Adipocyte (in vitro differentiated cells): ENCODE results near the gene RRH.
"Not testable (repeated sequence)": the region's sequence is repeated elsewhere in the genome, so short reads cannot be mapped to it uniquely, and the experiment has no call there.

Experiments
- DNase-seq: peaks from one replicate; pipeline ENCODE4 v3.0.0-alpha.2; 2015; ENCODE audit warnings: low read depth
- H3K27me3 ChIP-seq: replicated peaks from 2 replicates; pipeline ENCODE4 v1.7.0; 2013; ENCODE audit warnings: mild to moderate bottlenecking, low read length, moderate library complexity; ENCODE audit not compliant: control insufficient read depth, insufficient read depth
- H3K36me3 ChIP-seq: 2 replicates; pipeline ENCODE4 v1.7.0; 2013; ENCODE audit warnings: low read length, mild to moderate bottlenecking, moderate library complexity; ENCODE audit not compliant: control insufficient read depth, insufficient read depth, severe bottlenecking
- H3K4me1 ChIP-seq: 2 replicates; pipeline ENCODE4 v1.7.0; 2013; ENCODE audit warnings: mild to moderate bottlenecking, low read length, moderate library complexity; ENCODE audit not compliant: control insufficient read depth, insufficient read depth
- H3K4me3 ChIP-seq: 2 replicates; pipeline ENCODE4 v1.7.0; 2013; ENCODE audit warnings: mild to moderate bottlenecking, low read length, moderate library complexity
- H3K9ac ChIP-seq: 2 replicates; pipeline ENCODE4 v1.7.0; 2013; ENCODE audit warnings: mild to moderate bottlenecking, low read length, moderate library complexity
- H3K9me3 ChIP-seq: 2 replicates; pipeline ENCODE4 v1.7.0; 2013; ENCODE audit warnings: mild to moderate bottlenecking, low read length, moderate library complexity; ENCODE audit not compliant: control insufficient read depth

Gene RRH, protein sequence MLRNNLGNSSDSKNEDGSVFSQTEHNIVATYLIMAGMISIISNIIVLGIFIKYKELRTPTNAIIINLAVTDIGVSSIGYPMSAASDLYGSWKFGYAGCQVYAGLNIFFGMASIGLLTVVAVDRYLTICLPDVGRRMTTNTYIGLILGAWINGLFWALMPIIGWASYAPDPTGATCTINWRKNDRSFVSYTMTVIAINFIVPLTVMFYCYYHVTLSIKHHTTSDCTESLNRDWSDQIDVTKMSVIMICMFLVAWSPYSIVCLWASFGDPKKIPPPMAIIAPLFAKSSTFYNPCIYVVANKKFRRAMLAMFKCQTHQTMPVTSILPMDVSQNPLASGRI

DNA sequence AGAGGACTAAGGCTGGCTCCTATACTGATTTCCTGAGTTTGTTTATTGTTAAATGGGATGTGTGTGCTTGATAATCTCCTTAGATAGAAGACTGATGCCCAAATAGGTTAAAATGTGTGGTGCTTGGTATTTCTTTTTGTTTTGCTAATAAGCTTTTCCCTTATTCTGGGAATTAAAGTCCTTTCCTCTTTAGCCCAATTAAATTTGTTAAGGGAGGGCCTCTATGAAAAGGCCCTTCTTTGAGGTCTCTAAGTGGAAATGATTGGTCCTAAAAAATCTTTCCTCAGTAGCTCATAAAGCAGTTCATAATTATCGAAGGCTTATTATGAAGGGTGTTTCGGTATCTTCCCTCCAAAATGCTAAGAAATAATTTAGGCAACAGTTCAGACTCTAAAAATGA is at the start of gene RRH:
Gene RRH, plus strand, starts transcription at position 301 of the 400 bp plus-strand sequence. Its CDS starts 56 bp downstream, at position 357.
- peaks cover 4% of the 10 kb centered on the region for H3K4me1 ChIP-seq
- H3K9me3 ChIP-seq = no peaks in the 10 kb centered on the region
- no peak within 1 kb of the TSS for H3K9ac ChIP-seq
- DNase-seq = no peak
- H3K36me3 ChIP-seq = peaks cover 29% of the 10 kb centered on the region
- no peak within 1 kb of the TSS for H3K4me3 ChIP-seq
- H3K27me3 ChIP-seq = no peaks in the 10 kb centered on the region

DNA sequence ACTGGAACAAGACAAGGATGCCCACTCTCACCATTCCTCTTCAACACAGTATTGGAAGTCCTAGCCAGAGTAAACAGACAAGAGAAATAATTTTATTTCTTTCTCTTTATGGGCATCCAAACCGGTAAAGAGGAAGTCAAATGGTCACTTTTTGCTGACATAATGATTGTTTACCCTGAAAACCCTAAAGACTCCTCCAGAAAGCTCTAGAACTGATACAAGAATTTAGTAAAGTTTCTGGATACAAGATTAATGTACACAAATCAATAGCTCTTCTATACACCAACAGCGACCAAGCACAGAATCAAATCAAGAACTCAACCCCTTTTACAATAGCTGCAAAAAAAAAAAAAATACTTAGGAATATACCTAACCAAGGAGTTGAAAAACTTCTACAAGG is 45.7 kb upstream of the RRH start:
- not testable (repeated sequence) for H3K9me3 ChIP-seq, H3K27me3 ChIP-seq, H3K36me3 ChIP-seq, H3K9ac ChIP-seq, H3K4me3 ChIP-seq, DNase-seq, H3K4me1 ChIP-seq

DNA sequence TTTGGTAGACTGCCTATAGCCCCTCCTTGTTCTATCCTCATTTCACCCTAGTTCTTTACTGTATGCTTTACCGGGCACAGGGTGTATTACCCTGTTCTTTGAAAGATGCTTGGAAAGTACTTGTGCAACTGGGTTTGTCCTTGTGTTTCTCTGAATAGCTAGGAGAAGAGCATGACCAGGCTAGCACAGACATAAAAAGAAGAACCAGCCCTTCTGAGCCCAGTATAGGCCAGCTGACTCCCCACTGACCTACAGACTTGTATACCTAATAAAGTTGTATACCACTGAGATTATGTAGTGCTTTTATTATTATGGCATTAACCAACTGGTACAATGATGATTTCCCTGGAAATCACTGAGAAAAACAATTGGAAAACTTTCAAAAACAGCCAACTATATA is 40.9 kb upstream of the RRH start:
- Histone ChIP-seq H3K9ac (no peak overlapping the region), H3K36me3 (no peaks in the 10 kb centered on the region), H3K27me3 (no peaks in the 10 kb centered on the region), H3K9me3 (peaks cover 6% of the 10 kb centered on the region), H3K4me1 (no peaks in the 10 kb centered on the region), H3K4me3 (no peak overlapping the region)
- no peak for DNase-seq

DNA sequence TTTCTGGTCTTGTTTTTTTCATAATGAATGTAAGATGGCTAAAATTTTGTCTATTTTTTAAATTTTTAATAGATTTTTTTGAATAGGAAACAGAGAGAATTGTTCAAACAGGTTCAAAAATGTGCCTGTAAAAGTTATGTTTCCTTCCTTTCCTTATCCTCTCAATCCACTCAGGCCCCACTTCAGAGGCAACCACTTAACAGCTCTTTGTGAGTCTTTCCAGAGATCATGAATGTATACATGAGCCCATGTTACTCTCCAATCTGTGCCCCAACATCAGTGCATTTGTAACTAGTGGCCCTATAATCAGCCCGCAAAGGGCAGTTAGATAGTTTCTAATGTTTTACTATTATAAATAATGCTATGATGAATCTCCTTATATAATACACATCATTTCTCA is 40.0 kb upstream of the RRH start:
- Histone ChIP-seq H3K36me3 (no peaks in the 10 kb centered on the region), H3K9me3 (peaks cover 6% of the 10 kb centered on the region), H3K4me1 (no peaks in the 10 kb centered on the region), H3K27me3 (no peaks in the 10 kb centered on the region), H3K4me3 (no peak overlapping the region), H3K9ac (no peak overlapping the region)
- no peak for DNase-seq

DNA sequence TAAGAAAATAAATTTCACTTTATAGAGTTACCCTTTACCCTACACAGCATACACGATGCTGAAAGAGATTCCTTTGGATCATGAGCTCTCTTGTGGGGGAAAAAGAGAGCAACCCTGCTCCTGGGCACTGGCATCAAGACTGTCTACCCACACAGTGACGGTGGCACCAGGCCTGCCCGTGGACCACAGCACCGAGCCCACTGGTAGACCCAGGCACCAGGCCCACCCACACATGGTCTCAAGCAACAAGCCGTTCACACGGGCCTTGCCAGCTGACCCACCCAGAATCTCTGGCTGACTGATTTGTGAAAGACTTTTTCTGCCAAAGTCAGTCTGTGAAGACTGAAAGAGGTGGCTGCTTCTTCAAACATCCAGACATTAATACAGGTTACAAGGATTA is 32.7 kb upstream of the RRH start:
- no peaks in the 10 kb centered on the region for H3K36me3 ChIP-seq
- no peak overlapping the region for H3K9ac ChIP-seq
- no peak overlapping the region for H3K4me3 ChIP-seq
- no peaks in the 10 kb centered on the region for H3K4me1 ChIP-seq
- peaks cover 31% of the 10 kb centered on the region for H3K9me3 ChIP-seq
- DNase-seq = no peak
- no peaks in the 10 kb centered on the region for H3K27me3 ChIP-seq

DNA sequence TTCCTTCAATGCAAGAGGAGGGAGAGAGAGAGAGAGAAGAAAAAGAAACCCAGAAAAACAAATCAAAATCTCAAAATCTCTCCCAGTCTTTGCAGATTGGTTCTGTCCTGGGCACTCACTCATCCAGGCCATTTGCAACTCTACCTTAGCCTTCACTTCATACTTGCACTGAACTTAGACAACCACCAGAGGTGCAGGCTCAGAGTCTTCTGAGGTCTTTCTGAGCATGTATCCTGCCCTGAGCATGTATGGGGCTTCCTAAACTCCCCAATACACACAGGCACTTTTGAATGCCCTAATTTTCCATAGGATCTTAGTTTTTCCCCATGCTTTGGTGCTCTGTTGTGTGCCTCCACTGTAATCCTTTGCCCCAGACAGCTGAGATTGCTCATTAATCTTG is 28.9 kb upstream of the RRH start:
- H3K27me3 ChIP-seq = no peaks in the 10 kb centered on the region
- DNase-seq = no peak
- H3K4me1 ChIP-seq = peaks cover 16% of the 10 kb centered on the region
- no peak overlapping the region for H3K9ac ChIP-seq
- H3K9me3 ChIP-seq = peaks cover 28% of the 10 kb centered on the region
- H3K36me3 ChIP-seq = no peaks in the 10 kb centered on the region
- H3K4me3 ChIP-seq = no peak overlapping the region

GRCh38 chr4:109801099-109801789 is 26.5 kb upstream of the RRH start:
- peaks cover 15% of the 10 kb centered on the region for H3K9me3 ChIP-seq
- no peak for DNase-seq
- H3K27me3 ChIP-seq = no peaks in the 10 kb centered on the region
- peaks cover 16% of the 10 kb centered on the region for H3K4me1 ChIP-seq
- H3K4me3 ChIP-seq = peak overlapping the region; percentile 31
- peak overlapping the region; percentile 13 for H3K9ac ChIP-seq
- H3K36me3 ChIP-seq = no peaks in the 10 kb centered on the region

- H3K27me3 ChIP-seq = no peaks in the 10 kb centered on the region
- peaks cover 16% of the 10 kb centered on the region for H3K4me1 ChIP-seq
- peak within 1 kb of the TSS; percentile 58 for H3K4me3 ChIP-seq
- peak; percentile 79 for DNase-seq
- peak within 1 kb of the TSS; percentile 13 for H3K9ac ChIP-seq
- no peaks in the 10 kb centered on the region for H3K36me3 ChIP-seq
- peaks cover 8% of the 10 kb centered on the region for H3K9me3 ChIP-seq
These were observed 25.9 kb upstream of the RRH start, which contains the start of gene CFI for GRCh38 chr4:109801895-109802319. Gene CFI, minus strand, starts transcription at chr4:109801999. Its CDS starts 28 bp downstream, at chr4:109801971.

DNA sequence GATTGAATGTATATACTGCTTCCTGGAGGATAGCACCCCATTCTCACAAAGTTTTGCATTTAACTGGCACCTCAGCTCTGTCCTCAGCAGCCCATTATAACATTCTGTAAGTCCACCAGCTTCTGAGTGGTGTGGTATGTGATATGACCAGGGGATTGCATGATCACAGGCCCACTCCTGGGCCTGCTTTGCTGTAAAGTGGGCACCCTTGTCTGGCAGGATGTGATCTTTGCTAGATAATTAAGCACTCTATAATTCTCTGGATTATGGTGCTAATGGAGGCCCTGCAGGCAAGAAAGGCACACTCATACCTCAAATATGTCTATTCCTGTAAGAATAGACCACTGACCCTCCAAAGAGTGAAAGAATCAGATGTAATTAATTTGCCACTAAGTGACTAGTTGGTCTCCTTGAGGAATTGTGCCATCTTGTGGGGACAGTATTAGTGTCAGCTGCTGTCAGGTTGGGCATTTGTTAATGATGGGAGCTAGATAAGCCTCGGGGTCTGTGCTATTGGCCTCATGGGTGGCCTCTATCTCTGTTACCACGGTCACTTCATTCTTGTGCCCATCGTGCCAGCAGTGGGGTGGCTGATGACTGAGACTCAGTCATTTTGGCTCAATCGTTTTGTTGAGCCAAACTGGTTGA is 23.7 kb upstream of the RRH start:
- Histone ChIP-seq H3K9me3 (no peaks in the 10 kb centered on the region), H3K4me3 (no peak overlapping the region), H3K27me3 (no peaks in the 10 kb centered on the region), H3K9ac (no peak overlapping the region), H3K4me1 (peaks cover 16% of the 10 kb centered on the region), H3K36me3 (no peaks in the 10 kb centered on the region)
- DNase-seq = peak; percentile 53

- Histone ChIP-seq H3K36me3 (no peaks in the 10 kb centered on the region), H3K9ac (no peak overlapping the region), H3K9me3 (no peaks in the 10 kb centered on the region), H3K4me3 (no peak overlapping the region), H3K27me3 (no peaks in the 10 kb centered on the region), H3K4me1 (peaks cover 1% of the 10 kb centered on the region)
- no peak for DNase-seq
These were observed 18.1 kb upstream of the RRH start for GRCh38 chr4:109809655-109810054.
